Measurements from ENCODE around the gene TAF11L5.
"Not testable (repeated sequence)": the region's sequence is repeated elsewhere in the genome, so short reads cannot be mapped to it uniquely, and the experiment has no call there.

TAF11L5 gene

GRCh38 chr5:17524935-17525334, at the start of gene TAF11L5:
TAF11L5 (plus strand) TSS chr5:17525235.
- not testable (repeated sequence) for H3K27me3 Mint-ChIP-seq; H3K9me3 Mint-ChIP-seq; H3K27ac Mint-ChIP-seq; H3K36me3 Mint-ChIP-seq (ENCODE audit: low read depth); H3K4me3 Mint-ChIP-seq; DNase-seq; H3K4me1 Mint-ChIP-seq (ENCODE audit: low read depth)

GRCh38 chr5:17477043-17477442, 48.0 kb upstream of the TAF11L5 start:
- Mint-ChIP-seq H3K9me3 (no peaks in the 10 kb centered on the region), H3K4me3 (no peak overlapping the region), H3K36me3 (ENCODE audit: low read depth) (no peaks in the 10 kb centered on the region), H3K4me1 (ENCODE audit: low read depth) (no peaks in the 10 kb centered on the region), H3K27ac (no peak overlapping the region), H3K27me3 (no peaks in the 10 kb centered on the region)
- no peak for DNase-seq

GRCh38 chr5:17477573-17478265, 47.3 kb upstream of the TAF11L5 start:
- no peaks in the 10 kb centered on the region for H3K9me3 Mint-ChIP-seq
- no peak for DNase-seq
- no peaks in the 10 kb centered on the region for H3K27me3 Mint-ChIP-seq
- no peak overlapping the region for H3K4me3 Mint-ChIP-seq
- no peaks in the 10 kb centered on the region for H3K36me3 Mint-ChIP-seq (ENCODE audit: low read depth)
- H3K4me1 Mint-ChIP-seq (ENCODE audit: low read depth), result no peaks in the 10 kb centered on the region
- no peak overlapping the region for H3K27ac Mint-ChIP-seq

GRCh38 chr5:17481378-17481777, 43.7 kb upstream of the TAF11L5 start:
- Mint-ChIP-seq H3K4me3 (no peak overlapping the region), H3K36me3 (ENCODE audit: low read depth) (no peaks in the 10 kb centered on the region)

GRCh38 chr5:17482790-17483189, 42.2 kb upstream of the TAF11L5 start:
- Mint-ChIP-seq H3K27me3 (no peaks in the 10 kb centered on the region), H3K4me3 (no peak overlapping the region), H3K27ac (no peak overlapping the region), H3K36me3 (ENCODE audit: low read depth) (no peaks in the 10 kb centered on the region), H3K9me3 (no peaks in the 10 kb centered on the region), H3K4me1 (ENCODE audit: low read depth) (no peaks in the 10 kb centered on the region)
- DNase-seq, result no peak

More at GRCh38 chr5:17481378-17481777, 43.7 kb upstream of the TAF11L5 start:
- H3K27ac Mint-ChIP-seq, result no peak overlapping the region
- no peaks in the 10 kb centered on the region for H3K4me1 Mint-ChIP-seq (ENCODE audit: low read depth)
- H3K9me3 Mint-ChIP-seq, result no peaks in the 10 kb centered on the region
- no peak for DNase-seq
- H3K27me3 Mint-ChIP-seq, result no peaks in the 10 kb centered on the region

GRCh38 chr5:17486464-17487173, 38.4 kb upstream of the TAF11L5 start:
- H3K36me3 Mint-ChIP-seq (ENCODE audit: low read depth); H3K9me3 Mint-ChIP-seq; H3K27me3 Mint-ChIP-seq; H3K4me3 Mint-ChIP-seq; H3K27ac Mint-ChIP-seq; H3K4me1 Mint-ChIP-seq (ENCODE audit: low read depth); DNase-seq: not testable (repeated sequence)

GRCh38 chr5:17487174-17487512, 37.9 kb upstream of the TAF11L5 start:
- H3K27ac Mint-ChIP-seq, result no peak overlapping the region
- H3K36me3 Mint-ChIP-seq (ENCODE audit: low read depth), result no peaks in the 10 kb centered on the region
- no peaks in the 10 kb centered on the region for H3K4me1 Mint-ChIP-seq (ENCODE audit: low read depth)
- no peak for DNase-seq
- H3K9me3 Mint-ChIP-seq, result peaks cover 2% of the 10 kb centered on the region
- H3K27me3 Mint-ChIP-seq, result no peaks in the 10 kb centered on the region
- no peak overlapping the region for H3K4me3 Mint-ChIP-seq

GRCh38 chr5:17491257-17491656, 33.8 kb upstream of the TAF11L5 start:
- not testable (repeated sequence) for H3K27me3 Mint-ChIP-seq; H3K4me3 Mint-ChIP-seq; H3K4me1 Mint-ChIP-seq (ENCODE audit: low read depth); H3K27ac Mint-ChIP-seq; DNase-seq; H3K36me3 Mint-ChIP-seq (ENCODE audit: low read depth)
- peaks cover 14% of the 10 kb centered on the region for H3K9me3 Mint-ChIP-seq

- no peaks in the 10 kb centered on the region for H3K4me1 Mint-ChIP-seq (ENCODE audit: low read depth)
- H3K27me3 Mint-ChIP-seq, result no peaks in the 10 kb centered on the region
- peaks cover 14% of the 10 kb centered on the region for H3K9me3 Mint-ChIP-seq
- no peak overlapping the region for H3K27ac Mint-ChIP-seq
- H3K36me3 Mint-ChIP-seq (ENCODE audit: low read depth), result no peaks in the 10 kb centered on the region
- no peak overlapping the region for H3K4me3 Mint-ChIP-seq
- no peak for DNase-seq
Observed at GRCh38 chr5:17492770-17493169, 32.3 kb upstream of the TAF11L5 start.

- Mint-ChIP-seq H3K36me3 (ENCODE audit: low read depth) (no peaks in the 10 kb centered on the region), H3K9me3 (peaks cover 13% of the 10 kb centered on the region), H3K27ac (no peak overlapping the region), H3K27me3 (no peaks in the 10 kb centered on the region), H3K4me1 (ENCODE audit: low read depth) (no peaks in the 10 kb centered on the region), H3K4me3 (no peak overlapping the region)
- DNase-seq, result no peak
Observed at GRCh38 chr5:17497446-17497845, 27.6 kb upstream of the TAF11L5 start.

- not testable (repeated sequence) for H3K27ac Mint-ChIP-seq; H3K9me3 Mint-ChIP-seq; H3K4me3 Mint-ChIP-seq; H3K27me3 Mint-ChIP-seq; DNase-seq; H3K36me3 Mint-ChIP-seq (ENCODE audit: low read depth); H3K4me1 Mint-ChIP-seq (ENCODE audit: low read depth)
Observed at GRCh38 chr5:17497931-17498330, 27.1 kb upstream of the TAF11L5 start, which contains the start of gene TAF11L2. TAF11L2 (plus strand) TSS chr5:17498231.

- Mint-ChIP-seq H3K27me3 (no peaks in the 10 kb centered on the region), H3K27ac (no peak overlapping the region), H3K36me3 (ENCODE audit: low read depth) (no peaks in the 10 kb centered on the region), H3K4me1 (ENCODE audit: low read depth) (no peaks in the 10 kb centered on the region), H3K4me3 (no peak overlapping the region), H3K9me3 (peaks cover 5% of the 10 kb centered on the region)
- no peak for DNase-seq
Observed at GRCh38 chr5:17511775-17512325, 13.2 kb upstream of the TAF11L5 start.

GRCh38 chr5:17517526-17517925, 7.5 kb upstream of the TAF11L5 start:
- H3K4me1 Mint-ChIP-seq (ENCODE audit: low read depth); H3K36me3 Mint-ChIP-seq (ENCODE audit: low read depth); H3K27ac Mint-ChIP-seq; H3K9me3 Mint-ChIP-seq; H3K27me3 Mint-ChIP-seq; H3K4me3 Mint-ChIP-seq: not testable (repeated sequence)
- peak; percentile 37 for DNase-seq

- H3K27me3 Mint-ChIP-seq; H3K9me3 Mint-ChIP-seq; H3K36me3 Mint-ChIP-seq (ENCODE audit: low read depth); DNase-seq; H3K4me1 Mint-ChIP-seq (ENCODE audit: low read depth); H3K27ac Mint-ChIP-seq; H3K4me3 Mint-ChIP-seq: not testable (repeated sequence)
Observed at GRCh38 chr5:17518067-17518466, 7.0 kb upstream of the TAF11L5 start, which contains the start of gene TAF11L3. TAF11L3 (plus strand) TSS chr5:17518367.

- DNase-seq; H3K4me1 Mint-ChIP-seq (ENCODE audit: low read depth); H3K4me3 Mint-ChIP-seq; H3K9me3 Mint-ChIP-seq; H3K27me3 Mint-ChIP-seq; H3K27ac Mint-ChIP-seq; H3K36me3 Mint-ChIP-seq (ENCODE audit: low read depth): not testable (repeated sequence)
Observed at GRCh38 chr5:17519508-17519907, 5.5 kb upstream of the TAF11L5 start.

Measured in activated T-cell treated with anti-CD3 and anti-CD28 coated beads, Interleukin-2, amount 50 U/mL, for 24 hours (primary cell).